Testis (tissue), 3 donors: ENCODE measurements around the gene HNRNPL. TPM values are rescaled to one million over a fixed set of nuclear protein-coding genes. Genes with fewer than 3 reads are reported as not detected.

Experiments used
- DNase-seq: peaks from one replicate; pipeline ENCODE4 v3.0.0-alpha.2; 2019
- H3K27ac ChIP-seq, 2 donors: fragments of 200-600 bp; sonication (generic); one replicate each; pipeline ENCODE4 v1.5.1; 2019
- H3K27me3 ChIP-seq: fragments of 200-600 bp; sonication (generic); one replicate; pipeline ENCODE4 v1.5.1; 2019
- H3K36me3 ChIP-seq: fragments of 200-600 bp; sonication (generic); one replicate; pipeline ENCODE4 v1.5.1; 2017; ENCODE audit warnings: low read depth; ENCODE audit errors: missing control alignments
- H3K4me1 ChIP-seq: fragments of 200-600 bp; sonication (generic); one replicate; pipeline ENCODE4 v1.5.1; 2019
- H3K4me3 ChIP-seq, 2 donors: fragments of 200-600 bp; sonication (generic); one replicate each; pipeline ENCODE4 v1.5.1; 2017 to 2019
- H3K9me3 ChIP-seq: fragments of 200-600 bp; sonication (generic); one replicate; pipeline ENCODE4 v1.5.1; 2017
- POLR2A ChIP-seq: fragments of 450-650 bp; IDR thresholded peaks from one replicate; pipeline ENCODE4 v1.6.1; 2017; ENCODE audit warnings: antibody characterized with exemption, mild to moderate bottlenecking, moderate library complexity
- WGBS, 2 donors: methylation state at CpG; one replicate each; pipeline ENCODE4 v1.1.5; 2018; 5-methylcytosine and 5-hydroxymethylcytosine counted together
- intact Hi-C: fragments of 100-400 bp; cut with DNase I; formaldehyde crosslinking; loops from one replicate; pipeline ENCODE4 v1.15.1; 2023; ENCODE audit warnings: low total_unique reads
- polyA plus RNA-seq: library from polyadenylated mRNA; stranded (reverse); fragments of 350-450 nt; fragmentation: Illumina TruSeq; extraction: RNeasy Lipid Tissue Mini Kit (QIAGEN cat#74804); gene quantifications from one replicate; pipeline ENCODE4 v1.2.3, GENCODE V29; 2014; ENCODE audit warnings: low read depth, low replicate concordance; ENCODE audit not compliant: insufficient read depth
- total RNA-seq, 2 donors: library from RNA; depleted of rRNA; stranded (reverse); fragments of >200 nt; gene quantifications; one replicate each; pipeline ENCODE4 v1.2.3, GENCODE V29; 2016
- TF ChIP-seq, protein P1 (sequence below), 3 experiments: fragments of 450-650 bp in 2 of 3; fragments of 200-600 bp in 1 of 3; sonication (generic) in 1 of 3; IDR thresholded peaks; one replicate each; pipeline ENCODE4 v1.5.1; 2016 to 2019; ENCODE audit warnings: antibody characterized with exemption in 3 of 3, mild to moderate bottlenecking in 2 of 3, moderate library complexity in 1 of 3

Gene HNRNPL
- total and polyA plus RNA-seq, 3 donors from 2014 or later = 216 to 307 (median 249) TPM

DNA sequence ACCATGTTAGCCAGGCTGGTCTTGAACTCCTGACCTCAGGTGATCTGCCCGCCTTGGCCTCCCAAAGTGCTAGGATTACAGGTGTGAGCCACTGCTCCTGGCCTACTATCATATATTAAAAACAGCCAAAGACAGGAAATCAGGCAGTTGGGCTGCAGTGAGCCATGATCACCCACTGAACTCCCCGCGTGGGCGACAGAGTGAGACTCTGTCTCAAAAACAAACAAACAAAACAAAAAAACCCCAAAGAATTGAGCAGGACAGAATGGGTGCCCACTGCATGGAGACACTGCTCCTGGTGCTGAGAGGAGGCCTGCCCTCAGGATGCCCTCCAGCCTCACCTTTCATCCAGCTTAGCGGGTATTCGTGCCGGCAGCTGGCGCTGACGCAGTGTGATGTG is 33.5 kb upstream of the HNRNPL start:
- H3K4me3 ChIP-seq = no peak overlapping the region
- H3K27ac ChIP-seq = peak overlapping the region in 1 of 2 donors; percentile 1
- H3K9me3 ChIP-seq = no peaks in the 10 kb centered on the region
- intact Hi-C loops = no loop called here
- DNase-seq = no peak
- H3K36me3 ChIP-seq = no peaks in the 10 kb centered on the region
- peaks cover 11% of the 10 kb centered on the region for H3K4me1 ChIP-seq
- no peaks in the 10 kb centered on the region for H3K27me3 ChIP-seq
- TF ChIP-seq, protein P1, sequence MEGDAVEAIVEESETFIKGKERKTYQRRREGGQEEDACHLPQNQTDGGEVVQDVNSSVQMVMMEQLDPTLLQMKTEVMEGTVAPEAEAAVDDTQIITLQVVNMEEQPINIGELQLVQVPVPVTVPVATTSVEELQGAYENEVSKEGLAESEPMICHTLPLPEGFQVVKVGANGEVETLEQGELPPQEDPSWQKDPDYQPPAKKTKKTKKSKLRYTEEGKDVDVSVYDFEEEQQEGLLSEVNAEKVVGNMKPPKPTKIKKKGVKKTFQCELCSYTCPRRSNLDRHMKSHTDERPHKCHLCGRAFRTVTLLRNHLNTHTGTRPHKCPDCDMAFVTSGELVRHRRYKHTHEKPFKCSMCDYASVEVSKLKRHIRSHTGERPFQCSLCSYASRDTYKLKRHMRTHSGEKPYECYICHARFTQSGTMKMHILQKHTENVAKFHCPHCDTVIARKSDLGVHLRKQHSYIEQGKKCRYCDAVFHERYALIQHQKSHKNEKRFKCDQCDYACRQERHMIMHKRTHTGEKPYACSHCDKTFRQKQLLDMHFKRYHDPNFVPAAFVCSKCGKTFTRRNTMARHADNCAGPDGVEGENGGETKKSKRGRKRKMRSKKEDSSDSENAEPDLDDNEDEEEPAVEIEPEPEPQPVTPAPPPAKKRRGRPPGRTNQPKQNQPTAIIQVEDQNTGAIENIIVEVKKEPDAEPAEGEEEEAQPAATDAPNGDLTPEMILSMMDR (IDR thresholded peaks at IDR 0.05) = no peak
- TF ChIP-seq POLR2A = no peak
- WGBS, 2 donors = 94 to 95% methylated on average over 9 of the region's 9 CpGs

- Histone ChIP-seq H3K27me3 (no peaks in the 10 kb centered on the region), H3K4me3 (no peak overlapping the region), H3K36me3 (no peaks in the 10 kb centered on the region), H3K4me1 (peaks cover 6% of the 10 kb centered on the region), H3K9me3 (no peaks in the 10 kb centered on the region), H3K27ac (no peak overlapping the region)
- WGBS, 2 donors = 93 to 98% methylated on average over 16 to 19 of the region's 19 CpGs
- no peak for DNase-seq
- TF ChIP-seq, protein P1 (IDR thresholded peaks at IDR 0.05) = no peak
- no peak for TF ChIP-seq POLR2A
- intact Hi-C loops = no loop called here
Measured at GRCh38 chr19:38880882-38881609, 31.3 kb upstream of the HNRNPL start.

DNA sequence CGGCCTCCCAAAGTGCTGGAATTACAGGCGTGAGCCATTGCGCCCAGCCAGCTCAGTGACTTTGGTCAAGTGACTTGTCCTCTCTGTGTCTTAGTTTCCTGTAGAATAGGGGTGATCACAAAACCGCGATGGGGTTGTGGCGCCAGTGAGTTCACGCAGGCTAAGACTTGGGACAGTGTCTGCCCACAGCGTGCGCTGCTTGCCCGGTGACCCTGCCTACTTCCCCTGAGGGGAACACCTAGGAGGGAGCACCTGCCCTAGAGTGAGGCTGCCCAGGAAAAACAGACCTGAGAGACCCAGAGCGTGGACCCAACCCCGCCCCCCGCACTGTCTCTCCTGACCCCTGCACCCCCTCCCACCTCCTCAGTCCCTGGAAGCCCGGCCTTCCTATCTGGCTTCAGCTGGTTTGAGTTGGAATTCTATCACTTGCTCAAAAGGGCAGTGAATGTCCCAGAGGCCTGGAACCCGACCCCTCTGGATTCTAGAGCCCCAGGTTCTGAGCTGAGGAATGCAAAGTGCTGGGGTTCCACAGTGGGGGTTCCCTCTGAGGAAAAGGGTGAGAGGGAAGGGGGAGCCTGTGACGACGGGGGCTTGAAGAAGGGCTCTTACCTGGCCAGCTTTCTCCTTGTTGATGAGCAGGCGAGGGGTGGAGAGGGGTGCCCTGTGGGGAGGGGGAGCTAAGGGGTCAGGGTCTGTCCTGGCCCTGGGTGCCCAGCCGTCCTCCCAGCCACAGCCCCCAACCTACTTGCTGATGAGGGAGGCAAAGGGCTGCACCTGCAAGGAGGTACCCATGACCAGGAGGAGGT is 30.5 kb upstream of the HNRNPL start:
- WGBS, 2 donors = 90 to 93% methylated on average over 7 to 19 of the region's 19 CpGs
- H3K36me3 ChIP-seq = no peaks in the 10 kb centered on the region

DNA sequence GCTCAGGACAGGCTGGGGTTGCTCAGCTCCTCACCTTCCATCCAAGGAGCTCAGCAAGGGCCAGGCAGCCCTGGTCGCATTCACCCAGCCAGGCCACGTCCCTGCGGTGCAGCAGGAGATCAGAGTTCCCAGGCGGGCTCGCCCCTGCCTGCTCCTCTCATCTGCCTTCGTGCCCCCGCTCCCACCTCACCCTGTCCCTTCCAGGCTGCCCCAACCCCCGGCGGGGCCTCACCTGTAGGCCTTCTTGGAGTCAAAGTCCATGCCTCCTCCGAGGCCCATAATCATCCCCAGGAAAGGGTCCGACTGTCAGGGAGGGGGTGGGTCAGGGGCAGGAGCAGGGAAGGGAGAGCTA is 29.6 kb upstream of the HNRNPL start:
- DNase-seq = no peak
- H3K36me3 ChIP-seq = no peaks in the 10 kb centered on the region
- H3K27me3 ChIP-seq = no peaks in the 10 kb centered on the region
- TF ChIP-seq, protein P1 (IDR thresholded peaks at IDR 0.05) = no peak
- TF ChIP-seq POLR2A = no peak
- intact Hi-C loops = no loop called here
- no peaks in the 10 kb centered on the region for H3K9me3 ChIP-seq
- H3K4me3 ChIP-seq = no peak overlapping the region
- no peak overlapping the region for H3K27ac ChIP-seq
- no peaks in the 10 kb centered on the region for H3K4me1 ChIP-seq
- whole genome bisulfite sequencing, 2 donors = 89 to 93% methylated on average over 4 to 11 of the region's 11 CpGs

More for the DNA sequence above, 30.5 kb upstream of the HNRNPL start:
- H3K27me3 ChIP-seq = no peaks in the 10 kb centered on the region
- no peak for DNase-seq
- H3K4me1 ChIP-seq = no peaks in the 10 kb centered on the region
- intact Hi-C loops = no loop called here
- no peaks in the 10 kb centered on the region for H3K9me3 ChIP-seq
- TF ChIP-seq, protein P1 (IDR thresholded peaks at IDR 0.05) = no peak
- H3K4me3 ChIP-seq = no peak overlapping the region
- no peak overlapping the region for H3K27ac ChIP-seq
